22Rv1 (cell line): Measurements from ENCODE around the gene VHLL.

Source experiments
- CTCF ChIP-seq: fragments of 450-650 bp; IDR thresholded peaks from 2 replicates; pipeline ENCODE4 v1.5.1; 2017; ENCODE audit warnings: mild to moderate bottlenecking
- ZFX ChIP-seq: fragments of 450-650 bp; IDR thresholded peaks from 2 replicates; pipeline ENCODE4 v1.6.1; 2017; ENCODE audit warnings: antibody characterized with exemption, borderline replicate concordance

- no peak for TF ChIP-seq CTCF
- TF ChIP-seq ZFX, result no peak
These were observed 15.6 kb downstream of the VHLL start for GRCh38 chr1:156283521-156283920.
